Stimulated activated CD4-positive, alpha-beta T cell treated with anti-CD3 and anti-CD28 coated beads, Interleukin-2, amount 100 ng/mL, for 4 hours (primary cell): Measurements from ENCODE around the gene CORO2B.

ENCODE experiments used
- DNase-seq: peaks from one replicate; pipeline ENCODE4 v3.0.0-alpha.2; 2020; ENCODE audit warnings: low read depth

The CORO2B gene

GRCh38 chr15:68578980-68579935 is at the start of gene CORO2B:
TSS of gene CORO2B (plus strand) at chr15:68578993. CDS start at chr15:68579263, 270 bp downstream.
- peak; percentile 14 for DNase-seq

- no peak for DNase-seq
Observed at GRCh38 chr15:68531387-68532179, 47.2 kb upstream of the CORO2B start.

GRCh38 chr15:68536331-68537095 is 42.3 kb upstream of the CORO2B start:
- DNase-seq: no peak

- DNase-seq: no peak
Observed at GRCh38 chr15:68537097-68537496, 41.7 kb upstream of the CORO2B start.

- no peak for DNase-seq
Observed at GRCh38 chr15:68537506-68537905, 41.3 kb upstream of the CORO2B start.

GRCh38 chr15:68538311-68538710 is 40.5 kb upstream of the CORO2B start:
- no peak for DNase-seq

GRCh38 chr15:68541743-68542142 is 37.0 kb upstream of the CORO2B start:
- DNase-seq: no peak

- DNase-seq: no peak
Observed at GRCh38 chr15:68542348-68542747, 36.4 kb upstream of the CORO2B start.

- DNase-seq: no peak
Observed at GRCh38 chr15:68542771-68543164, 36.0 kb upstream of the CORO2B start.

- DNase-seq: no peak
Observed at GRCh38 chr15:68543165-68544008, 35.4 kb upstream of the CORO2B start.

GRCh38 chr15:68546318-68546717 is 32.5 kb upstream of the CORO2B start:
- DNase-seq: no peak

GRCh38 chr15:68548364-68548763 is 30.4 kb upstream of the CORO2B start:
- DNase-seq: no peak

- no peak for DNase-seq
Observed at GRCh38 chr15:68550004-68550403, 28.8 kb upstream of the CORO2B start.

- peak; percentile 57 for DNase-seq
Observed at GRCh38 chr15:68550498-68551295, 28.1 kb upstream of the CORO2B start.

- no peak for DNase-seq
Observed at GRCh38 chr15:68551296-68551635, 27.5 kb upstream of the CORO2B start.

GRCh38 chr15:68552344-68552743 is 26.4 kb upstream of the CORO2B start:
- DNase-seq: no peak

GRCh38 chr15:68552773-68553172 is 26.0 kb upstream of the CORO2B start:
- DNase-seq: no peak

- DNase-seq: no peak
Observed at GRCh38 chr15:68553314-68553993, 25.3 kb upstream of the CORO2B start.

GRCh38 chr15:68553994-68554720 is 24.6 kb upstream of the CORO2B start:
- peak; percentile 46 for DNase-seq
